Muscle of back (tissue), 11 donors: ENCODE data around the gene PLEKHH1. TPM values are rescaled to one million over a fixed set of nuclear protein-coding genes. Genes with fewer than 3 reads are reported as not detected.
A peak's percentile ranks its signal among the peaks of the same experiment; 100 is the strongest.

Experiments
- DNase-seq, 3 donors: peaks; one replicate each; pipeline versions ENCODE4 v3.0.0 to v3.0.0-alpha.2; 2013
- polyA plus RNA-seq, 10 donors: library from polyadenylated mRNA; unstranded; fragments of 120-200 nt; gene quantifications; one replicate each; pipeline ENCODE4 v1.2.1, GENCODE V29; 2013; ENCODE audit not compliant: insufficient read length in 10 of 10

The PLEKHH1 gene
- polyA plus RNA-seq, 10 donors, result 1.0 to 3.2 (median 1.7) TPM

GRCh38 chr14:67508956-67509355, 24.1 kb upstream of the PLEKHH1 start:
- DNase-seq, result no peak

- no peak for DNase-seq
Observed at GRCh38 chr14:67510121-67510520, 23.0 kb upstream of the PLEKHH1 start.

- no peak for DNase-seq
Observed at GRCh38 chr14:67510836-67511235, 22.3 kb upstream of the PLEKHH1 start.

GRCh38 chr14:67512463-67513310, 20.4 kb upstream of the PLEKHH1 start:
- no peak for DNase-seq

GRCh38 chr14:67513631-67514108, 19.4 kb upstream of the PLEKHH1 start:
- peak in 1 of 3 donors; percentile 18 for DNase-seq

- peak in 2 of 3 donors; percentile 49 to 74 for DNase-seq
Observed at GRCh38 chr14:67514203-67514607, 18.9 kb upstream of the PLEKHH1 start.

DNA sequence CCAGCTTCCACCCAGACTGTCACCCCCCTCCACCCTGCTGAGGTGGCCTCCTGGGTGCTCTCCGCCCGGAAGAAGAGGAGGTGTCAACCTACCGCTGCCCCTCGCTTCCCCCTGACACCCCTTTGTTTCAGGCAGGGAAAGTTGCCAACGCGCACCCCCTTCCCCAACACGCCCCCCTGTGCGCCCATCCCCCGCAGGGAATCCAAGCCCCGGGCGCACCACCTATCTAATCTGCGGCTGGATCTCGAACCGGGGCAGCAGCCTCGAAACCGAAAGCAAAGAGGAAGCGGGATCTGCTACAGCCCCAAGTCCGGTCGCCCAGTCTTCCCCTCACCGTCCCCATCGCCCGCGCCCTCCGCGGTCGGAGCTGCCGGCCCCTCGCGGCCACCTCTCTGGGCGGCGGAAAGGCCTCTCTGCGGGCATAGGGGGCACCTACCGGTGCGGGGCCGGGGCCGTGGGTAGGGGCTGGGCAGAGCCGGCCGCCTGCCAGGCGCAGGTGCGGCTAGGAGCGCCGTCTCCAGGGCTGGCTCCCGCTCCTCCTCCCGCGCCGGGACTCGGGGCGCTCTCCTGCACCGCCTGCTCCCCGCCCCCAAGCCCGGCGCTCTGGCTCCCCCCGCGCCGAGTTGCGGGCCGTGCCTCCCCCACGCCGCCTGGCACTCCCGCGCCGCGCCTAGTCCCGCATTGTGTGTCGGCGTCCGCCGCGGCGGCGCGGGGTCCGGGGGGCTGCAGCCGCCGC, 18.3 kb upstream of the PLEKHH1 start:
- peak in 2 of 3 donors; percentile 23 to 69 for DNase-seq

DNA sequence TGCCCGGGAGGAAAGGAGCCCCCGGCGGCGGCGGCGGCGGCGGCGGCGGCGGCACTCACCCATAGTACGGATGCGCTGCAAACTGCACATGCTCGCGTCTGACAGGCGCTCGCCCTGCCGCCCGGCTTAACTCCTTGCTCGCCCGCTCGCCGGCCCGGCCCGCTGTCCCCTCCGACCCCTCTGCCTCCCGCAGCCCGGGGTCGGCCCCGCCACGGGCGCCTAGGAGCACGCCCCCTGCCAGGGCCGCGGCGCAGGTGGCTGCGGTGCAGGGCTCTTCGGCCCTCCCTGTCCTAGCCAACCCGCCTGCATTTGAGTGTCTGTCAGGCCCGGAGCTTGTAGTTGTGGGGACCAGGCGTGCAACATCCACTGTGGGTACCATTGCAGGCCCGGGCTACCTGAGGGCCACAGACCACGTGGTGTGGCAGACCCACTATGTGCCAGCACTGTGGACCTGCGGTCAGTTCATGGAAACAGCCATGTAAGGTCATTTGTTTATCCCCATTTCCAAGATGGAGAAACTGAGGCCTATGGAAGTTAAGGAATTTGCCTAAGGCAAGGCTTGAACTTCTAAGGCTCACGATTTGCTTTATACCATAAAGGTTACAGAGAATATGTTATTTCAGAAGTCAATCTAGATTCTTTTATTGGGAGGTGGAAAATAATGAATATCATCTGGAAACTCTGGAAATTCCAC, 17.6 kb upstream of the PLEKHH1 start:
- DNase-seq, result peak in 1 of 3 donors; percentile 34

- DNase-seq, result no peak
Observed at GRCh38 chr14:67516676-67517075, 16.4 kb upstream of the PLEKHH1 start.

DNA sequence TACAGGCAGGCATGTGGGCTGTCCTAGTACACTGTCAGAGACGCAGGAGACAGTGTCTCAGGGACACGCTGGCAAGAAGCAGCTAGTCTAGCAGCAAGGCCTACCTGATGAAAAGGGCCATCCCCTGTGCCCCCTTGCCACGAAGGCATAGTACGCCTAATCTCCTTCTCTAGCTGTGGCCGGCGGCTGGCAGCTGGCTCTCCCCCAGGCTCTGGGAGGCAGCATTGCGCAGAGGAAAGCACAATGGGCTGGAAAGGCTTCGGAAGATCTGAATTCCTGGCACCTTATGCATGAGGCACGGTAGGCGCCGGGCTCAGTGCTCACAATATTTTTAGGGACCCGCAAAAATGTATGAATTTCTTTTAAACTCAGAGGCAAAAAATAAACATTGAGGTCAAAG, 16.0 kb upstream of the PLEKHH1 start:
- DNase-seq, result peak in 1 of 3 donors; percentile 18

DNA sequence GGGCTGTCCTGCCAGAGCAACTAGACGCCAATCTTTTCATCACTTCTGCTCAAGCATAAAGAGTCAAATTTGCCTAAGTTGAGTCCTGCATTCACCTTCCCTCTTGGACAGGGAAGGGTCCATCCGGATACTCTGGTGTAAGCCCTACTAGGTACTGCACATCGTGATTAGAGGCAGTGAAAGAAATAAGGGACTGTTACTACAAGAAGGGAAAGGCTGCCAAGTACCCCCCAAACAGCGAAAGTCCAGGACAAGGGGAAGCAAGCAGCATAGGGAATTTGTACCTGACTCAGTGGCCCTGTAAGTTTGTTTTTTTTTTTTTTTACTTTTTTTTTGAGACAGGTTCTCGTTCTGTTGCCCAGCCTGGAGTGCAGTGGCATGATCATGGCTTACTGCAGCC, 13.7 kb upstream of the PLEKHH1 start:
- DNase-seq, result no peak

DNA sequence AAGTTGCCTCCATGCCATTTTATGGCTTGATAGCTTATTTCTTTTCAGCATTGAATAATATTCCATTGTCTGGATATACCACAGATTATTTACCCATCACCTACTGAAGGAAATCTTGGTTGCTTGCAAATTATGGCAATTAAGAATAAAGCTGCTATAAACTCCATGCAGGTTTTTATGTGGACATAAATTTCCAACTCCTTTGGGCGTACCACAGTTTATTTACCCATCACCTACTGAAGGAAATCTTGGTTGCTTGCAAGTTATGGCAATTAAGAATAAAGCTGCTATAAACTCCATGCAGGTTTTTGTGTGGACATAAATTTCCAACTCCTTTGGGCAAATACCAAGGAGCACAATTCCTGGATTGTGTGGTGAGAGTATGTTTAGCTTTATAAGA, 12.6 kb upstream of the PLEKHH1 start:
- no peak for DNase-seq

- DNase-seq, result no peak
Observed at GRCh38 chr14:67522270-67522669, 10.8 kb upstream of the PLEKHH1 start.

GRCh38 chr14:67523764-67524633, 9.1 kb upstream of the PLEKHH1 start:
- DNase-seq, result no peak

DNA sequence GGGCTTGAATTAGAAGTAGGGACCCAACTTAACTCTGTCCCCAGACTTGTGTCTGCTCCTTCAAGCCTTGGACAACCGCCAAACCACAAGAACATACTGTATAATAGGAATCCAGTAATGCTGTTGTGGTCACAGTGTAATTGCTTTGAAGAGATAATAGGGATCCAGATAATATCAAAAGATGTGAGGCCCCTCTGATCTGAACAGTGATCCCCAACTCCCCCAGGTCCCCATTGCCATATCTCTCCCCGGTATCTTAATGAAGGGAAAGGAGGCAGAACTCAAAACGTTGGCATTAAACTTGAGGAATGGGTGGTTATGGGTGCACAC, 8.5 kb upstream of the PLEKHH1 start:
- DNase-seq, result no peak

- DNase-seq, result no peak
Observed at GRCh38 chr14:67525389-67525788, 7.7 kb upstream of the PLEKHH1 start.

DNA sequence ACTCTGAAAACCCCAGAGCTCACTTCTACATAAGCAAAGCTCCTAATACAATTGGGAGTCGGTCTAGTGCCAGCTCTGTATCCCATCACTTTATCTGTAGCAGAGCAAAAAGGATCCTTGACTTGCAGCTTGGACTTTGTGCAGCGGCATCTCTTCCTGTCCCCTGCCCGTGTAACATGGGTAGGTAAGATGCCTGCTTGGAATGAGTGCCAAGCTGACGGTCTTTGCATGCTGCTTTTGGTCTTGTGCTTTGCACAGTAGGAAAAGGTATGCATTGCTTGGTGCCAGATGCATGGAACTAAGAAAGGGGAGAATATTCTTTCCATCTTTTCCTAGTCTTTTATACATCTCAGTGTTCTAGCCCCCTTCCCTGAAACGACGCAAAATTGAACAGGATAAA, 6.9 kb upstream of the PLEKHH1 start:
- DNase-seq, result no peak

- peak; percentile 19 to 48 (median 19) for DNase-seq
Observed at GRCh38 chr14:67526676-67527459, 6.2 kb upstream of the PLEKHH1 start.

GRCh38 chr14:67527756-67528155, 5.3 kb upstream of the PLEKHH1 start:
- DNase-seq, result no peak

DNA sequence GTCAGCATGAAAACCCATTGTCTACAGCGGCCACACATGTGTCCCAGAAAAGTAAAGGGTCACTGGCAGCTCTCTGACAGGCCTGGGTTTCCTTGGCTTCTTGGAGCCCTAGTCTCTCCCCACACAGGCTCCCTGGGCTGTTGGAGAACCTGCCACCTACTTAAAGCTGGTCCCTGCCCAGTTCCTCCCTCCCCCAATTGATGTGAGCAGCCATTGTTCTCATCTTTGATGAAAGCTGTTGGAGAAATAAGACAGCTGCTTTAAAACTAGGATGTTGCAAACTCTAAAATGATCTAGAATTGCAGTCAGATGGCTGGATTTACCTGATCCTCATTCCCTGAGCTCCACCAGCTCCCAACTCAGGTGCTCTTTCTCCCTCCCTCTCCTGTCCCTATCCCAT, 4.8 kb upstream of the PLEKHH1 start:
- DNase-seq, result no peak
